CD4-positive, alpha-beta T cell treated with Interleukin-15 for 1 hour (primary cell): ENCODE data around the gene PRTG.
"Not testable (repeated sequence)": the region's sequence is repeated elsewhere in the genome, so short reads cannot be mapped to it uniquely, and the experiment has no call there.

Experiments used
- DNase-seq: peaks from one replicate; pipeline ENCODE4 v3.0.0-alpha.2; 2020

The PRTG gene

GRCh38 chr15:55743729-55744655 lies 1.0 kb upstream of the PRTG start:
- DNase-seq, result no peak

DNA sequence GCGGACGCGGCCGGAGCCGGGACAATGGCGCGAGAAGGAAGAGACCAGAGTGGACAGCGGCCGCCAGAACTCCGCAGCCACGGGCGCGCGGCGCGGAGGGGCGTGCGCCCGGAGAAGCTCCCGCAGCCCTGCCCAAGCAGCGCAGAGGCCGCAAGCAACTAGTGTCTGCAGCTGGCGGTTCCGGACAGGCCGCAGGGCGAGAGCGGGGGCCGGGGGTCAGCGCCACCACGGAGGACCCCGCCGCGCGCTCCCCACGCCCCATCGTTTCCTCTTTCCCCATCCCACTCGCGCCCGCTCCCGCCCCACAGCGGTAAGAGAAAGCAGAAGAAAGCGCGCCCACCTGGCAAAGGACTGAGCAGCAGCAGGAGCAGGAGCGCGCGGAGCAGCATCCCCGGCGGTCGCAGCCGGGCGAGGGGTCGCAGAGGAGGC lies 440 bp downstream of the PRTG start:
- DNase-seq, result no peak

GRCh38 chr15:55741833-55742497 lies 987 bp downstream of the PRTG start:
- no peak for DNase-seq

DNA sequence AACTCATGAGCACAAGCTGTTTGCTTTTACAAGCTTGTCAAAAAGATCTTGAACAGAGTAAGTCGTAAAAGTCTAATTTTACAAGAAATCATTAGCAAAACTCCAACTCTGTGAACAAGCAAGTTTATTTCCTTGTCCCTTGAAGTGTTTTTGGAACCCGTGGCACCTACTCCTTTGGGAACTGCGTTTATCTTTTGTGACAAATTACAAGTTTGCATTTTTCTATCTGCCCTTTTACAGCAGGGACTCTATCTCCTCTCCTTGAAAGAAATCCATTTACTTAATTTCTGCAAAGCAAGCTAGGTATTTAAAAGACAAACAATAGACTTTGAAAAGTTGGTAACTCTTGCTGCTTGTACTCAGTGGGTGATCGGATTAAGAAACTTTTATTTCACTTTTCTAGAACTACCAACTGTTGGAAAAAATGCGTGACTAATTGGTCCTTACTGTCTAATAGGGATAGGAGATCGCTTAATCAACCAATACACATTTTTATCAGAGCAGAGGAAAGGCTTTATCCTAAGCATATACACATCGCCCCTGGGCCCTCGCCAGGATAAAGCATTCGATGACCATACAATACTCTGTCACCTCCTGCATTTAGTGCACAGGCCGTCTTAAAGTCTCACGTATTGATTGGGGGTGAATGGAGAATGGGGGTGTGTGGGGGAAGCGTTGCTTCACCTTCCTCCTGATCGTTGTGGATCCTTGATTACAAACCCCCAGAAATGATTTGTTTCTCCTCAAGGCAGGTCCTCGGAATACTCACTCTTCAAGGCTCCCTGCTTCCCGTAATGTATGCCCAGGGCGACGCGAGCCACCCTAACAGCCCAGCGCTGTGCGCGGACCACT lies 1.7 kb downstream of the PRTG start:
- DNase-seq, result no peak

DNA sequence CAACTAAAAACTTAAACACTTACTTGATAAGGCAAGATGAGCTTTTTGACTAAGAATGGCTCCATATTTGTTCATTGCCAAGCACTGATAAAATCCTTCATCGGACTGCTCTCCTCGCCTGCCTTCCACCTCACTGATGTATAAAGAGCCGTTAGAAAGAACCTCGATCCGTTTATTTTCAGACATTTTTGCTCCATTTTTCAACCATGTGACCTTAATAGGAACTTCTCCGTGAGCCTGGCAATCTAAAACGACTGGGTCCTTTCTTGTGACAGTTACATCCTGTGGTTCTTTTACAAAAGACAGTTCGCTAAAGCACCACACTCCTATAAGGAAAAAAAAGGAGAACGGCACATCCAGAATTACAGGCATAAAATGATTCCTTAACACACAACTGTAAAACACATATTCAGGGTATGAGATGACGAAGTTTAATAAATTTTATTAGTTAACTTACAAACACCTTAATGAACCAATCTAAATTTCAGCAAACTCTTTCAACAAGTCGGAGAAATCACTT lies 2.5 kb downstream of the PRTG start:
- DNase-seq, result no peak

DNA sequence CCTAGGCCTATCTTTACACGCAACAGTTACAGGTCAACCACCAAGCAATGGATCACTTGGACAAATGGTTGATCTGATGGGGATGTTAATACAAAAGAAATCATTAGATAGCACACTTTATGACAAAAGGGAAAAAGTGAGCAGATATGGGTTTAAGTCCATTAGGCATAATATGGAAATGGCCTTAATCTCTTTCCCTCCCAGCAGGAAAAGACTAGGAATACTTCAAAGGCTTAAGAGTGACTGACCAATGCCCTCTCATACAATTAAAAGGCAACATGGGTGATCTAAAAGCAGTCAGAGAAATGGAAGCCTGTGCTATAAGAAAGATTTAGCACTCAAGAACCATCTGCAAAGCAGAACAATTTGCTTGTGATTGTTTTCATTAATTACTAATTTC lies 3.3 kb downstream of the PRTG start:
- no peak for DNase-seq

GRCh38 chr15:55738715-55739114 lies 4.2 kb downstream of the PRTG start:
- DNase-seq, result no peak

- no peak for DNase-seq
Observed at GRCh38 chr15:55737373-55737772, 5.6 kb downstream of the PRTG start.

GRCh38 chr15:55736756-55737155 lies 6.2 kb downstream of the PRTG start:
- no peak for DNase-seq

- no peak for DNase-seq
Observed at GRCh38 chr15:55734641-55735040, 8.3 kb downstream of the PRTG start.

DNA sequence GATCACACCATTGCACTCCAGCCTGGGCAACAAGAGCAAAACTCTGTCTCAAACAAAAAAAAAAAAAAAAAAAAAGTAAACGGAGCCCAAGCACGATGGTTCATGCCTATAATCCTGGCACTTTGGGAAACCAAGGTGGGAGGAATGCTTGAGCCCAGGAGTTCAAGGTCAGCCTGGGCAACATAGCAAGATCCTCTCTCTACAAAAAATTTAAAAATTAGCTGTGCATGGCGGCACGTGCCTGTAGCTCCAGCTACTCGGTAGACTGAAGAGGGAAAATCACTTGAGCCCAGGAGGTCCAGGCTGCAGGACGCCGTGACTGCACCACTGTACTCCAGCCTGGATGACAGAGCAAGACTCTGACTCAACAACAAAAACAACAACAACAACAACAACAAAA lies 9.5 kb downstream of the PRTG start:
- not testable (repeated sequence) for DNase-seq

- DNase-seq, result no peak
Observed at GRCh38 chr15:55721554-55722185, 21.3 kb downstream of the PRTG start.

DNA sequence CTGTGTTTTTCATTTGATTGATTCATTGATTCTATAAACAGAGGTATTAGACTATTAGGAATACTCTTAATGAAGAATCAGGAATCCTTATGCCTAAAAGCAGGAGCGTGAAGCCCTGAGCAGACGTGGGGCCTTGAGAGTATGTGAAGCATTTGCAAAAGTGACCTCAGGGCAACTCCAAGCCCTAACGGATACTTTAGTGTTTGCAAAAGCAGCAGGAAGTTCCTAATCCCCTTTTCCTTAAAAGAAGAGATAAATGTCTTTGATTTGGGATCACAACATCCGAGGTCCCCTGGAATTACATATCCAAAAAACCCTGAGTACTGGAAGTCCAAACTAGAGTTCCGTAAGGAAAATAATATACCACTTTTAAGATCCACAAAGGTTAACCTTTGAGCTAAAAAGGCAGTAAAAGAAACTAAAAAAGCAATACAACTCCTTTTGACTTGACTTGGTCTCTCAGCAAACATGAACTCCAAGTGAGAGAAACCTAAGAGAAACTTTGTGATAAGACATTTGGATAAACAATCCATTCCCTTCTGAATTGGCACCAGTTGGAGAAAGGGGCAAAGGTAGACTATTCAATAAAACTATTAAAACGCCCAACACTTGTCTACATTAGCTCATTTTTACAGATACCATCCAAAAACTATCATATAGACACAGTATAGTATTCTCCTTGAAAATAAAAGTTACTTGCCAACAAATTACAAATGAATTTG lies 27.4 kb downstream of the PRTG start:
- DNase-seq, result no peak

GRCh38 chr15:55714064-55714463 lies 28.9 kb downstream of the PRTG start:
- DNase-seq, result no peak

- DNase-seq, result no peak
Observed at GRCh38 chr15:55712363-55712762, 30.6 kb downstream of the PRTG start.

- DNase-seq, result no peak
Observed at GRCh38 chr15:55710286-55710685, 32.7 kb downstream of the PRTG start.

DNA sequence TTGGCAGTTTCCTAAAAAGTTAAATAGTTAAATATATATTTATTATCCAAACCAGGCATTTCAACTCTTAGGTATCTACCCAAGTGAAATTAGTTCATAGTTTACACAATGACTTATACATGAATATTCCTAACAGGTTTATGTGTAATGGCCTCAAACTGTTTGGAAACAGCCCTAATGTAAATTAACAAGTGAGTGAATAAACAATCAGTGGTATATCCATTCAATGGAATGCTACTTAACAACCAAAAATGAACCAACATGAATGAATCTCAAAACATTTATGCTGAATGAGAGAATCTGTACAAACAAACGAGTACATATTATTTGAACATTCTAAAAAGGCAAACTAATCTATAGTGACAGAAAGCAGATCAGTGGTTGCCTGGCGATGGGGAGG lies 33.5 kb downstream of the PRTG start:
- DNase-seq, result no peak

DNA sequence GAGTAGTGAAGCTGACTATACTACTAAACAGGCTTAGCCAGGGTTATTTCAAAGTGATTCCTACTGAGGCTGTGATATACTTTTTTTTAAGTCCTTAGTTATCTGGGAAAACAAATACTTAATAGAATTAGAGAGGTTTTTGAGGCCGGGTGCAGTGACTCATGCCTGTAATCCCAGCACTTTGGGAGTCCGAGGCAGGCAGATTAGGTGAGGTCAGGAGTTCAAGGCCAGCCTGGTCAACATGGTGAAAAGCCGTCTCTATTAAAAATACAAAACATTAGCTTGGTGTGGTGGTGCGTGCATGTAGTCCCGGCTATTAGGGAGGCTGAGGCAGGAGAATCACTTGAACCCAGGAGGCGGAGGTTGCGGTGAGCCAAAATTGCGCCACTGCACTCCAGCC lies 34.2 kb downstream of the PRTG start:
- no peak for DNase-seq

GRCh38 chr15:55707951-55708350 lies 35.0 kb downstream of the PRTG start:
- no peak for DNase-seq

- no peak for DNase-seq
Observed at GRCh38 chr15:55707518-55707917, 35.4 kb downstream of the PRTG start.

- DNase-seq, result no peak
Observed at GRCh38 chr15:55703873-55704301, 39.1 kb downstream of the PRTG start.

DNA sequence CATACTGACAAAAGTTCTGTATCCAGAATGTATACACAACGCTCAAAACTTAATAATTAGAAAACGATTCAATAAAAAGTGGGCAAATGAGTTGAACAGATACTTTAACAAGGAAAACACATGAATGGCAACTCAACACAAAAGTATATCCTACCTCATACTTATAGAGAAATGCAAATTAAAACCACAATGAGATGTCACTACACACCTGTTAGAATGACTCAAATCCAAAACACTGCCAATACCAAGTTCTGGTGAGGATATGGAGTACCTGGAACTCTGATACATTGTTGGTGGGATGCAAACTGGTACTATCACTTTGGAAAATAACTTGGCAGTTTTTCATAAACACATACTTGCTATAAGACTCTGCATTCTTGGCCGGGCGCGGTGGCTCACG lies 42.1 kb downstream of the PRTG start:
- no peak for DNase-seq
